PC-9 (cell line): ENCODE data around the gene CDADC1.

ENCODE experiments used
- EZH2 ChIP-seq: fragments of 200-600 bp; sonication (generic); IDR thresholded peaks from 2 replicates; pipeline ENCODE4 v1.8.0; 2017; ENCODE audit warnings: antibody characterized with exemption, low read depth
- TF ChIP-seq, protein P1 (sequence below): fragments of 200-600 bp; sonication (generic); conservative IDR thresholded peaks from 2 replicates; pipeline ENCODE4 v1.6.1; 2017; ENCODE audit warnings: mixed run types, antibody characterized with exemption, mild to moderate bottlenecking, moderate library complexity

- no peak for TF ChIP-seq EZH2
- TF ChIP-seq, protein P1, sequence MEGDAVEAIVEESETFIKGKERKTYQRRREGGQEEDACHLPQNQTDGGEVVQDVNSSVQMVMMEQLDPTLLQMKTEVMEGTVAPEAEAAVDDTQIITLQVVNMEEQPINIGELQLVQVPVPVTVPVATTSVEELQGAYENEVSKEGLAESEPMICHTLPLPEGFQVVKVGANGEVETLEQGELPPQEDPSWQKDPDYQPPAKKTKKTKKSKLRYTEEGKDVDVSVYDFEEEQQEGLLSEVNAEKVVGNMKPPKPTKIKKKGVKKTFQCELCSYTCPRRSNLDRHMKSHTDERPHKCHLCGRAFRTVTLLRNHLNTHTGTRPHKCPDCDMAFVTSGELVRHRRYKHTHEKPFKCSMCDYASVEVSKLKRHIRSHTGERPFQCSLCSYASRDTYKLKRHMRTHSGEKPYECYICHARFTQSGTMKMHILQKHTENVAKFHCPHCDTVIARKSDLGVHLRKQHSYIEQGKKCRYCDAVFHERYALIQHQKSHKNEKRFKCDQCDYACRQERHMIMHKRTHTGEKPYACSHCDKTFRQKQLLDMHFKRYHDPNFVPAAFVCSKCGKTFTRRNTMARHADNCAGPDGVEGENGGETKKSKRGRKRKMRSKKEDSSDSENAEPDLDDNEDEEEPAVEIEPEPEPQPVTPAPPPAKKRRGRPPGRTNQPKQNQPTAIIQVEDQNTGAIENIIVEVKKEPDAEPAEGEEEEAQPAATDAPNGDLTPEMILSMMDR = no peak
These were observed 75.0 kb downstream of the CDADC1 start for GRCh38 chr13:49322702-49323101.
